Gastrocnemius medialis (tissue), 4 donors: ENCODE measurements around the gene RNF121.

Source experiments
- POLR2A ChIP-seq, 2 donors: fragments of 450-650 bp; IDR thresholded peaks; one replicate each; pipeline ENCODE4 v1.6.1; 2017; ENCODE audit warnings: antibody characterized with exemption in 2 of 2, mild to moderate bottlenecking in 2 of 2, moderate library complexity in 2 of 2
- TF ChIP-seq, protein P1 (sequence below), 5 experiments: fragments of 450-650 bp in 3 of 5; fragments of 200-600 bp in 2 of 5; sonication (generic) in 2 of 5; IDR thresholded peaks in 4 of 5; conservative IDR thresholded peaks in 1 of 5; 1 replicate in 4 of 5; 2 replicates in 1 of 5; pipeline ENCODE4 v1.5.1; 2016 to 2019; ENCODE audit warnings: antibody characterized with exemption in 5 of 5, mild to moderate bottlenecking in 3 of 5, moderate library complexity in 3 of 5

GRCh38 chr11:72039031-72039855 is 110.4 kb downstream of the RNF121 start:
- TF ChIP-seq, protein P1, sequence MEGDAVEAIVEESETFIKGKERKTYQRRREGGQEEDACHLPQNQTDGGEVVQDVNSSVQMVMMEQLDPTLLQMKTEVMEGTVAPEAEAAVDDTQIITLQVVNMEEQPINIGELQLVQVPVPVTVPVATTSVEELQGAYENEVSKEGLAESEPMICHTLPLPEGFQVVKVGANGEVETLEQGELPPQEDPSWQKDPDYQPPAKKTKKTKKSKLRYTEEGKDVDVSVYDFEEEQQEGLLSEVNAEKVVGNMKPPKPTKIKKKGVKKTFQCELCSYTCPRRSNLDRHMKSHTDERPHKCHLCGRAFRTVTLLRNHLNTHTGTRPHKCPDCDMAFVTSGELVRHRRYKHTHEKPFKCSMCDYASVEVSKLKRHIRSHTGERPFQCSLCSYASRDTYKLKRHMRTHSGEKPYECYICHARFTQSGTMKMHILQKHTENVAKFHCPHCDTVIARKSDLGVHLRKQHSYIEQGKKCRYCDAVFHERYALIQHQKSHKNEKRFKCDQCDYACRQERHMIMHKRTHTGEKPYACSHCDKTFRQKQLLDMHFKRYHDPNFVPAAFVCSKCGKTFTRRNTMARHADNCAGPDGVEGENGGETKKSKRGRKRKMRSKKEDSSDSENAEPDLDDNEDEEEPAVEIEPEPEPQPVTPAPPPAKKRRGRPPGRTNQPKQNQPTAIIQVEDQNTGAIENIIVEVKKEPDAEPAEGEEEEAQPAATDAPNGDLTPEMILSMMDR (IDR thresholded peaks at IDR 0.05 in 4 of 5, conservative IDR thresholded peaks at IDR 0.05 in 1 of 5), result no peak
- no peak for TF ChIP-seq POLR2A (IDR thresholded peaks at IDR 0.05)
